ENCODE measurements around the gene PLAU.
"Not testable (repeated sequence)": the region's sequence is repeated elsewhere in the genome, so short reads cannot be mapped to it uniquely, and the experiment has no call there.

Gene PLAU

DNA sequence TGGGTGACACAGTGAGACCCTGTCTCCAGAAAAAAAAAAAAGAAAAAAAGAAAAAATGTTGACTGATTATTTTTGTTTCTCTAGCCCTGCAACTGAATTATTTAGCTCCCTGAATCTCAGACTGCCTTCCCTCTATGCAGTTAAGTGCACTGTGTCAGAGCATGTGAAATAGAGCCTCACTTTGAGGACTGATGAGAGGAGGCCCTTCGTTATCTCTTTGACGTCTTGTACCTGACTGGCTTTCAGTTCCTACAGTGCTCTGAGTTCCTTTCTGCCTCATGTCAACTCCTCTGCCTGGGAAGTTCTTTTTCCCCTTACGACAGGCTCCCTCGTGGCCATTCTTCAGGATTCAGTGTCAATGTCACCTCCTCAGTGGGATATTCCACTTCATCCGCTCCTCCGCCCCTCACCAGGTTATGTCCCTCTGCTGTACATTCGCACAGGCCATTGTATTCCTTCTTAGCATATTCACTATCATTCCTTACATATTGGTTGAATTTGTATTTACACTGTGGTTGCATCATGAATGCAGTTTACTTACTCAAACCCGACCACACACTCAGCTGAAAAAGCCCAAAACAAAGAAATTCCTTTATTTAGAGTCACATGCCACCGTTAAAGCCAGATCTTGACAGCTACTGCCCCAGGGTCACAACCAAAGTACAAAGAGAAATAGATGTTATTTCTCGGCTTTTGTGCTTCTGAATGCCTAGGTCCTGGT is 18.5 kb upstream of the PLAU start:
- ChIA-PET POLR2A (interaction anchor here (1.1 kb wide), 1 partner anchor 189 kb away, joined by 3 read pairs; no protein-coding TSS in a partner anchor), CTCF (interaction anchor here (0.9 to 19.3 kb wide), 6 partner anchors 7 to 211 kb away, joined by 3 to 566 read pairs (median 44); no protein-coding TSS in a partner anchor)
- TF ChIP-seq, protein P1, sequence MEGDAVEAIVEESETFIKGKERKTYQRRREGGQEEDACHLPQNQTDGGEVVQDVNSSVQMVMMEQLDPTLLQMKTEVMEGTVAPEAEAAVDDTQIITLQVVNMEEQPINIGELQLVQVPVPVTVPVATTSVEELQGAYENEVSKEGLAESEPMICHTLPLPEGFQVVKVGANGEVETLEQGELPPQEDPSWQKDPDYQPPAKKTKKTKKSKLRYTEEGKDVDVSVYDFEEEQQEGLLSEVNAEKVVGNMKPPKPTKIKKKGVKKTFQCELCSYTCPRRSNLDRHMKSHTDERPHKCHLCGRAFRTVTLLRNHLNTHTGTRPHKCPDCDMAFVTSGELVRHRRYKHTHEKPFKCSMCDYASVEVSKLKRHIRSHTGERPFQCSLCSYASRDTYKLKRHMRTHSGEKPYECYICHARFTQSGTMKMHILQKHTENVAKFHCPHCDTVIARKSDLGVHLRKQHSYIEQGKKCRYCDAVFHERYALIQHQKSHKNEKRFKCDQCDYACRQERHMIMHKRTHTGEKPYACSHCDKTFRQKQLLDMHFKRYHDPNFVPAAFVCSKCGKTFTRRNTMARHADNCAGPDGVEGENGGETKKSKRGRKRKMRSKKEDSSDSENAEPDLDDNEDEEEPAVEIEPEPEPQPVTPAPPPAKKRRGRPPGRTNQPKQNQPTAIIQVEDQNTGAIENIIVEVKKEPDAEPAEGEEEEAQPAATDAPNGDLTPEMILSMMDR (IDR thresholded peaks at IDR 0.05; ENCODE audit: control extremely low read depth, extremely low read depth, low read depth, missing control alignments), result no peak
- DNase-seq (ENCODE audit: extremely low spot score), result no peak

DNA sequence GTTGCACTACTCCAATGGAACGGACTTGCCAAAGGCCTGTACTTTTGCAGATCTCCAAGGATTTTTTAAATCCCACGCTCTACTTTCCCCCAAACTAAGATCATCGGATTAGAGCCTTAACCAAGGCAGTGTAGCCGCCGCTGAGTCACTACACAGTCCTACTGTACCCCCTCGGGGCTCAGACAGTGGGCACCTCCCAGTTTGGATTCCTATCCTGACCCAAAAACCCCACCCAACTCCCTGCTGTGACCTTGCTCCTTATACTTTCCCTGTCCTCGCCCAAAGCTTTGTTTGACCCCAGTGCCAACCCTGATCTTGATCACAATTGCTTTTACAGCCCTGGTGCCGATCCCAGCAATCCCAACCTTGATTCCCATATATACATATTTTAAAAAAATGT is 17.5 kb upstream of the PLAU start:
- no peak for DNase-seq (ENCODE audit: extremely low spot score)
- ChIA-PET POLR2A (no interaction called here), CTCF (interaction anchor here (1.2 to 8.0 kb wide), 7 partner anchors 6 to 47 kb away, joined by 3 to 84 read pairs (median 9); partner anchors contain the start of gene PLAU)
- TF ChIP-seq, protein P1 (IDR thresholded peaks at IDR 0.05; ENCODE audit: control extremely low read depth, extremely low read depth, low read depth, missing control alignments), result no peak

DNA sequence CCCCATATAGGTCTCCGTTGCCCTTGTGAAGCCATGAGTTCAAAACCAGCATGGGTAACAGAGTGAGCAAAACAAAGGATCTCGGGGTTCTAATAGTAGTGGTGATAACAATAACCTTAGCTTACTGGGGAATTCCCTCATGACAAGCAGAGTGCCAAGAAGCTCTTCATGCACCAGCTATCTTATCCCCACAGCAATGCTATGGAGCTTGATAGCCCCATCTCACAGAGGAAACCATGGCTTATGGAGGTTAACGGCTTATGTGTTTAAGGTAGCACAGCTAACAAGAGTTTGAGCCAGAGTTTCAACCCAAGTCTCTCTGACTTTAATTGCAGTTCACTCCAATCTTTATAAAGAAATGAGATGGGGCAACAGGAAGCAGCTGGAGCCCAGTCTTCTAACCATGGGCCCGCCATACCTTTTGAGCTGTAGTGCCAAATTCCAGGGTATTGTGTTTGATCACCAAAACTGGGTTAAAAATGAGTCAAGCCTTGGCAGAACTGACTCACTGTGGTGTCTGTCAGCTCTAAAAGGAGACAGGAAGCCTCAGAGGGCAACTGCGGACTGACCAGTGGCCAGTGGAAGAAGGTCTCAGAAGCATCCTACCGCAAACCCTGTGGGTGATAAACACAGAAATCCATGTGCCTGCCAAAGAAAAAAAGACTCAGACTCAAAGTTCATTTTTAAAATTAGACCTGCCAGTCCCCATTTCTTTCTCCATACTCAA is 16.5 kb upstream of the PLAU start:
- no peak for DNase-seq (ENCODE audit: extremely low spot score)
- ChIA-PET POLR2A (interaction anchor here (0.8 kb wide), 1 partner anchor 14 kb away, joined by 4 read pairs; no protein-coding TSS in a partner anchor), CTCF (interaction anchor here (0.9 to 8.0 kb wide), 8 partner anchors 8 to 1341 kb away, joined by 3 to 84 read pairs (median 4); partner anchors contain the start of genes COMTD1 and PLAU)
- TF ChIP-seq, protein P1 (IDR thresholded peaks at IDR 0.05; ENCODE audit: control extremely low read depth, extremely low read depth, low read depth, missing control alignments), result no peak

DNA sequence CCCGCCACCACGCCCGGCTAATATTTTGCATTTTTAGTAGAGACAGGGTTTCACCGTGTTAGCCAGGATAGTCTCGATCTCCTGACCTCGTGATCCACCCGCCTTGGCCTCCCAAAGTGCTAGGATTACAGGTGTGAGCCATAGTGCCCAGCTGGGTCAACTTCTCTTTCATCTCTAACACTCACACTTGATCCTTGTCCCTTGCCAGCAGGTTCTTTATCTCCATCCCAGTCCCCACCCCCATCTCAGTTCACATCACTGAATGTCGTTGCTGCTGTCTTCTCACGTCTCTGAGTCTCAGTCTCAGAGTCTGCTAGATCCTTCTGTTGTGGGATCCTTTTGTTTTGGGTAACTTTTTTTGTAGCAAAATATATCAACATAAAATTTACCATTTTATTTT is 15.6 kb upstream of the PLAU start:
- DNase-seq (ENCODE audit: extremely low spot score); POLR2A ChIA-PET: not testable (repeated sequence)
- CTCF ChIA-PET, result interaction anchor here (1.9 to 8.2 kb wide), 3 partner anchors 6 to 46 kb away, joined by 14 to 84 read pairs (median 83); no protein-coding TSS in a partner anchor

DNA sequence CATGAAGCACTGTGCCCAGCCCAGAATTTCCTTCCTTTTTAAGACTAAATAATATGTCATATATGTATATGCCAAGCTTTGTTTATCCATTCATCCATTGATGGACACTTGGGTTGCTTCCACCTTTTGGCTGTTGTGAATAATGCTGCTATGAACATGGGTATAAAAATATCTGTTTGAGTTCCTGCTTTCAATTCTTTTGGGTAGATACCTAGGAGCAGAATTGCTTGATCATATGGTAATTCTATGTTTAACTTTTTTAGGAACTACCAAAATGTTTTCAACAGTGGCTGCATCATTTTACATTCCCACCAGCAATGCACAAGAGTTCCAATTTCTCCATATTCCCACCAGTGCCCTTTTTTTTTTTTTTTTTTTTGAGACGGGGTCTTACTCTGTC is 13.2 kb upstream of the PLAU start:
- ChIA-PET CTCF (interaction anchor here (1.6 to 8.2 kb wide), 6 partner anchors 8 to 184 kb away, joined by 3 to 83 read pairs (median 22); no protein-coding TSS in a partner anchor), POLR2A (no interaction called here)
- DNase-seq (ENCODE audit: extremely low spot score), result no peak
- TF ChIP-seq, protein P1 (IDR thresholded peaks at IDR 0.05; ENCODE audit: control extremely low read depth, extremely low read depth, low read depth, missing control alignments), result no peak

DNA sequence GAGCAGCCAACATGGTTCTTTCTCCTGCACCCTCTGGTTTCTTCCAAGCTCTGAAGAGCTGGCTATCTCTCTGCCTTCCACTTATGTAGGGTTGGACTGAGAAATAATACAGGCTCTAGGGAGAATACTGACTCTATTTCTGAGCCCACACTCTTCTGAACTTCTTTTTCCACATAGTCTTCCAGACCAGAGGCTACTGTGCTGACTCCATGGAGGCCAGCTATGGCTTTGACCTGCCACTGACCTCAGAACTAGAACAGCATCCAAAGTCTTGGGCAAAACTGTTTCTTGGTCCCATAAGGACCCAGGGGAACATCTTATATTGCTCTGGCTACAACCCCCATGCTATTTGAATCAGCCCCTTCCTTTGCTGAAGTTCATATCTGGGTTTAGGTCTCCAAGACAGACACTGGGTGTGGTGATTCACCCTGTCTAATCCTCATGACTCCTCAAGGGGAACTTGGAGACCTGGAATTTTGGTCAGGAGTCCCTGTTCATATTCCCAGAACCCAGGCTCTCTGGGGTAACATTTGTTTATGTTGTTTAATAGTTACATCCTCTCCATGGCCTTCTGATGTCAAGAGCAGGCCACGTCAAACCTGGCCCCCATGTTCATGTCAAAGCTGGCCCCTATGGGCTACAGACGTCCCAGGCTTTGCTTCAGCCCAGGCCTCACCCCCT is 12.1 kb upstream of the PLAU start:
- POLR2A ChIA-PET, result no interaction called here
- CTCF ChIA-PET, result interaction anchor here (1.2 to 8.2 kb wide), 5 partner anchors 9 to 58 kb away, joined by 5 to 83 read pairs (median 34); no protein-coding TSS in a partner anchor
- TF ChIP-seq, protein P1 (IDR thresholded peaks at IDR 0.05; ENCODE audit: control extremely low read depth, extremely low read depth, low read depth, missing control alignments), result no peak
- DNase-seq (ENCODE audit: extremely low spot score), result no peak
